HepG2 (cell line): ENCODE measurements around the gene CTDP1. TPM values are rescaled to one million over a fixed set of nuclear protein-coding genes. Genes with fewer than 3 reads are reported as not detected.
A peak's percentile ranks its signal among the peaks of the same experiment; 100 is the strongest.

Experiments
- DDIT3 ChIP-seq: sonication (generic); formaldehyde crosslinking; IDR thresholded peaks from 2 replicates; pipeline ENCODE4 v1.4.0; 2020; ENCODE audit warnings: mild to moderate bottlenecking, missing genetic modification reagents
- ESRRA ChIP-seq: sonication (generic); formaldehyde crosslinking; IDR thresholded peaks from 2 replicates; pipeline ENCODE4 v1.5.1; 2020; ENCODE audit warnings: mild to moderate bottlenecking, low read depth, missing genetic modification reagents
- FOXP4 ChIP-seq: sonication (generic); formaldehyde crosslinking; IDR thresholded peaks from 2 replicates; pipeline ENCODE4 v1.4.0; 2020; ENCODE audit warnings: missing genetic modification reagents
- GLI4 ChIP-seq: sonication (generic); formaldehyde crosslinking; IDR thresholded peaks from 2 replicates; pipeline ENCODE4 v1.5.1; 2020; ENCODE audit warnings: missing genetic modification reagents, mild to moderate bottlenecking, moderate library complexity, borderline replicate concordance
- GLMP ChIP-seq: sonication (generic); formaldehyde crosslinking; IDR thresholded peaks from 2 replicates; pipeline ENCODE4 v1.9.0; 2021; ENCODE audit warnings: missing genetic modification reagents, mild to moderate bottlenecking, borderline replicate concordance
- GTF2F1 ChIP-seq: fragments of 150-350 bp; IDR thresholded peaks from 2 replicates; pipeline ENCODE4 v1.6.1; 2014; ENCODE audit warnings: low read length
- HMG20A ChIP-seq: IDR thresholded peaks from 2 replicates; pipeline ENCODE4 v1.6.1; 2016; ENCODE audit warnings: borderline replicate concordance
- HMGA1 ChIP-seq: sonication (generic); formaldehyde crosslinking; conservative IDR thresholded peaks from 2 replicates; pipeline ENCODE4 v1.4.0; 2020; ENCODE audit warnings: missing genetic modification reagents
- HOXA3 ChIP-seq: sonication (generic); formaldehyde crosslinking; IDR thresholded peaks from 2 replicates; pipeline ENCODE4 v1.5.0; 2020; ENCODE audit warnings: missing genetic modification reagents
- MEIS1 ChIP-seq: sonication (generic); formaldehyde crosslinking; IDR thresholded peaks from 2 replicates; pipeline ENCODE4 v1.9.0; 2021; ENCODE audit warnings: mild to moderate bottlenecking, missing genetic modification reagents, moderate library complexity, borderline replicate concordance
- MTERF4 ChIP-seq: sonication (generic); formaldehyde crosslinking; IDR thresholded peaks from 2 replicates; pipeline ENCODE4 v1.8.0; 2023; ENCODE audit warnings: mild to moderate bottlenecking, missing genetic modification reagents
- MTF1 ChIP-seq: sonication (generic); formaldehyde crosslinking; IDR thresholded peaks from 2 replicates; pipeline ENCODE4 v1.5.0; 2020; ENCODE audit warnings: missing genetic modification reagents
- MXD1 ChIP-seq: sonication (generic); formaldehyde crosslinking; IDR thresholded peaks from 2 replicates; pipeline ENCODE4 v1.4.0; 2020; ENCODE audit warnings: mild to moderate bottlenecking, missing genetic modification reagents
- SMAD1 ChIP-seq: sonication (generic); formaldehyde crosslinking; IDR thresholded peaks from 2 replicates; pipeline ENCODE4 v1.4.0; 2020; ENCODE audit warnings: missing genetic modification reagents, low read depth, mild to moderate bottlenecking, borderline replicate concordance
- SRSF4 ChIP-seq: fragments of 200-400 bp; formaldehyde crosslinking; IDR thresholded peaks from one replicate; pipeline ENCODE4 v1.6.1; 2018; ENCODE audit warnings: mild to moderate bottlenecking, low read depth, low read length, moderate library complexity; ENCODE audit not compliant: poor library complexity, severe bottlenecking
- ZBTB44 ChIP-seq: sonication (generic); formaldehyde crosslinking; IDR thresholded peaks from 2 replicates; pipeline ENCODE4 v1.4.0; 2020; ENCODE audit warnings: missing genetic modification reagents
- ZFP36 ChIP-seq: fragments of 150-350 bp; IDR thresholded peaks from 2 replicates; pipeline ENCODE4 v1.6.1; 2018; ENCODE audit warnings: borderline replicate concordance, low read length, low read depth; ENCODE audit not compliant: partially characterized antibody
- ZGPAT ChIP-seq: IDR thresholded peaks from 2 replicates; pipeline ENCODE4 v1.6.1; 2016; ENCODE audit warnings: mild to moderate bottlenecking
- ZNF430 ChIP-seq: sonication (generic); formaldehyde crosslinking; IDR thresholded peaks from 2 replicates; pipeline ENCODE4 v1.9.0; 2021; ENCODE audit warnings: mild to moderate bottlenecking, missing genetic modification reagents
- ZNF740 ChIP-seq: sonication (generic); formaldehyde crosslinking; IDR thresholded peaks from 2 replicates; pipeline ENCODE4 v1.4.0; 2020; ENCODE audit warnings: missing genetic modification reagents
- ZNF879 ChIP-seq: sonication (generic); formaldehyde crosslinking; IDR thresholded peaks from 2 replicates; pipeline ENCODE4 v1.8.1; 2023; ENCODE audit warnings: missing genetic modification reagents
- ZZZ3 ChIP-seq: sonication (generic); formaldehyde crosslinking; IDR thresholded peaks from 2 replicates; pipeline ENCODE4 v1.4.0; 2020; ENCODE audit warnings: missing genetic modification reagents, mild to moderate bottlenecking, borderline replicate concordance
- polyA plus RNA-seq, 8 experiments: library from polyadenylated mRNA; depleted of rRNA in 3 of 8; stranded (reverse) in 7 of 8; unstranded in 1 of 8; fragments of >200 nt; fragmentation: Illumina TruSeq in 4 of 8; extraction: Trizol in 4 of 8; gene quantifications; 2 replicates each; pipeline versions ENCODE4 v1.2.1 to v1.2.3, GENCODE V29; 2011 to 2016; ENCODE audit warnings: low read depth in 4 of 8, missing spikeins in 1 of 8, mixed read lengths in 1 of 8; ENCODE audit not compliant: insufficient read depth in 1 of 8
- total RNA-seq, 5 experiments: library from RNA; depleted of rRNA; stranded (reverse); fragments of >200 nt; fragmentation: Illumina TruSeq; extraction: Trizol; gene quantifications; 2 replicates each; pipeline ENCODE4 v1.2.3, GENCODE V29; 2016; ENCODE audit warnings: low read depth in 1 of 5

CTDP1 gene
- total and polyA plus RNA-seq, 2 of the 13 experiments (the other 11 are each of a cell fraction or from before 2014, with no cell fraction given): 6.9 to 11.0 TPM

- TF ChIP-seq DDIT3 (CRISPR knock-in tag): no peak
- TF ChIP-seq MTERF4 (CRISPR knock-in tag): no peak
- no peak for TF ChIP-seq ZFP36
- no peak for TF ChIP-seq MTF1 (CRISPR knock-in tag)
- no peak for TF ChIP-seq ZNF879 (CRISPR knock-in tag)
- no peak for TF ChIP-seq GLMP
- no peak for TF ChIP-seq ESRRA (CRISPR knock-in tag)
- TF ChIP-seq SMAD1 (CRISPR knock-in tag): no peak
- TF ChIP-seq ZGPAT (CRISPR knock-in tag): peak; percentile 68; the same call in 1 of the 2 replicates
- peak; percentile 48 for TF ChIP-seq FOXP4
- TF ChIP-seq GLI4 (CRISPR knock-in tag): no peak
- no peak for TF ChIP-seq MEIS1 (CRISPR knock-in tag)
- TF ChIP-seq GTF2F1: no peak
- TF ChIP-seq HOXA3 (CRISPR knock-in tag): peak; percentile 15; the same call in 1 of the 2 replicates
- TF ChIP-seq ZNF430: 0 out of 2 replicates have a peak, but pooled peaks have one; percentile 32
- TF ChIP-seq HMGA1: no peak
- TF ChIP-seq ZNF740 (CRISPR knock-in tag): no peak
- peak; percentile 78; the same call in 1 of the 2 replicates for TF ChIP-seq HMG20A (CRISPR knock-in tag)
- no peak for TF ChIP-seq ZZZ3 (CRISPR knock-in tag)
- TF ChIP-seq ZBTB44 (CRISPR knock-in tag): no peak
- TF ChIP-seq SRSF4: no peak
- 0 out of 2 replicates have a peak, but pooled peaks have one; percentile 51 for TF ChIP-seq MXD1 (CRISPR knock-in tag)
These were observed 115.8 kb downstream of the CTDP1 start (continued) for GRCh38 chr18:79795446-79795845.
